Mesenteric fat pad (tissue), 1 donor: ENCODE results near the gene HARBI1. TPM values are rescaled to one million over a fixed set of nuclear protein-coding genes. Genes with fewer than 3 reads are reported as not detected.

Source experiments
- DNase-seq: peaks from one replicate; pipeline ENCODE4 v3.0.0-alpha.2; 2020; ENCODE audit warnings: low spot score
- long read RNA-seq: library from polyadenylated mRNA; unstranded; transcript quantifications from one replicate; pipeline ENCODE4 v2.0.0, GENCODE V29; 2020
- total RNA-seq: library from RNA; stranded (reverse); fragmentation: NEBNext Ultra II Directional; extraction: Animal tissue kit (Norgen Biotek cat#: 25700); gene quantifications from one replicate; pipeline ENCODE4 v1.2.1, GENCODE V29; 2021
- donor health status: DM: yes; HTN: yes; CAD: no.

Gene HARBI1, protein sequence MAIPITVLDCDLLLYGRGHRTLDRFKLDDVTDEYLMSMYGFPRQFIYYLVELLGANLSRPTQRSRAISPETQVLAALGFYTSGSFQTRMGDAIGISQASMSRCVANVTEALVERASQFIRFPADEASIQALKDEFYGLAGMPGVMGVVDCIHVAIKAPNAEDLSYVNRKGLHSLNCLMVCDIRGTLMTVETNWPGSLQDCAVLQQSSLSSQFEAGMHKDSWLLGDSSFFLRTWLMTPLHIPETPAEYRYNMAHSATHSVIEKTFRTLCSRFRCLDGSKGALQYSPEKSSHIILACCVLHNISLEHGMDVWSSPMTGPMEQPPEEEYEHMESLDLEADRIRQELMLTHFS
- 4.9 TPM for total RNA-seq
- long read RNA-seq, transcript HARBI1-201 (3 exons, 1,967 nt): major isoform, 10 of 13 reads
- long read RNA-seq, partial matches to known transcripts: 1 of 13 reads
- long read RNA-seq, other reads (novel, unspliced or antisense): 2 of 13 reads

DNA sequence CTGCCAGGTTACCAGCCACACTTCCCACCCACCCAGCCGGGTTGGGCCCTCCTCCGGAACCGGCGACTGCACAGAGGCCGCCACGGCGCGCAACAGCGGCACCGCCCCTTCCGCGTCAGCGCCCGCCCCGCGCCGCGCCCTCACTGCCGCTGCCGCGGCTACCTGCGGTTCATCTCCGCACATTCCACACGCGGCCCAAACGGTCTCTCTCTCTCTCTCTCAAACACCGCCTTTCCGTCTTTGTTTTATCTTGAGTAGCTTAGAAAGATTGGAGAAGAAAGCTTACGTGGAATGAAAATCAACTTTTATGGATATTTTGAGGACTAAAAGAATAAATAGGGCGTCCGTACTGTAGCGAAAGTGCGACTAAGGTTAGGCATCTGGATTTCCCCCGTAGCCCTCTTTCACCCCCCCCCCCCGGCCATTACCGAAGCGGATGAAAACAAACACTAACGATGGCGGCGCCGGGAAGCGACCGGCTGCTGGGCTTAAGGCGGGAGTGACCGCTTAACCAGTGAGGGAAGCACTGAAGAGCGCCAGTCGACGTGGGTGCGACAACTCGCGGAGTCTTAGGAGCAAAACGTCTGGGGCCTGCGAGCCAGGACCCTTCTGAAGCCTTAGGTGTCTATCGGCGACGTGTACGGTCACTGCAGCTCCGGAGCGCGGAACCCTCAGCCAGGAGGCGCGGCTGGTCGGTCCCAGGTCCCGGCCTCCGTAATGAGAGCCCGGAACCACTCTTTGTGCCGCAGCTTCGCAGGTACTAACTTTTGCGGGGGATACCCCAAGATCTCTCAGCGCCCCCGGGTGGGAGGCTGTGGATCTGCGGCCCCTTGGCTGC, at the start of gene HARBI1, which contains the start of gene ATG13:
HARBI1 (minus strand) TSS at position 94 of the 838 bp plus-strand sequence. CDS start 990 bp downstream, outside the sequence.
ATG13 (plus strand) TSS at position 420 of the 838 bp plus-strand sequence. CDS start 26,739 bp downstream, outside the sequence.
- peak; percentile 96 for DNase-seq

DNA sequence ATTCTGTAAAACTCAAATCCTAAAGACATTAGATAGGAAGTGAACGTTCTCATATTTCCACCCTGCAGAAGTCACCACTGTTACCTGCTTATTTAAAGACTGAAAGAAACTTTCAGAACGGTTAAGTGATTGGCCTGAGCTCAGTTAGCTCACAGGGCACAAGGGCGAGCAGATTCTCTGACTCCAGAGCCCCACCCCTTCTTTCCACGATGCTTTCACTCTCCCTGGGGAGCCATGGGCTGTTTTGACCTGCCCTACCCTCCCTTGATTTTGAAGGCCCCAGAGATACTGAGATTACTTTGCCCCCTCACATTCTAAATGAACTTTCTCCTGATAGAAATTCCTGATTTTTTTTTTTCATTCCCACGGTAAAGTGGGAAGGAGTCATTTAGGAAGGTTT, 49.5 kb upstream of the HARBI1 start:
- DNase-seq: peak; percentile 55

DNA sequence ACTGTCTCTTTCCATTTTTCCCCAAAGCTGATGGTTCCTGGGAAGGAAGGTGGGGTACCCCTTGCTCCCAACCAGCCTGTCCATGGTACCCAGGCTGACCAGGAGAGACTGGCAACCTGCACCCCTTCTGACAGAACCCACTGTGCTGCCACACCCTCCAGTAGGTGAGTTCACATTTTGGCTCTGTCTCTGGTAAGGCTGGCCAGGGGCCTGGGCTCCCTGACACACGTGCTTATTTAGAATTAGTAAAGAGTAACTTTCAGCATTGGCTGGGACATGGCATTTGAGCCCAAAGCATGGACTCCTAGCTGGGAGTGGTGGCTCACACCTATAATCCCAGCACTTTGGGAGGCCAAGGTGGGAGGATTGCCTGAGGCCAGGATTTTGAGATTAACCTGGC, 48.3 kb upstream of the HARBI1 start:
- peak; percentile 57 for DNase-seq

DNA sequence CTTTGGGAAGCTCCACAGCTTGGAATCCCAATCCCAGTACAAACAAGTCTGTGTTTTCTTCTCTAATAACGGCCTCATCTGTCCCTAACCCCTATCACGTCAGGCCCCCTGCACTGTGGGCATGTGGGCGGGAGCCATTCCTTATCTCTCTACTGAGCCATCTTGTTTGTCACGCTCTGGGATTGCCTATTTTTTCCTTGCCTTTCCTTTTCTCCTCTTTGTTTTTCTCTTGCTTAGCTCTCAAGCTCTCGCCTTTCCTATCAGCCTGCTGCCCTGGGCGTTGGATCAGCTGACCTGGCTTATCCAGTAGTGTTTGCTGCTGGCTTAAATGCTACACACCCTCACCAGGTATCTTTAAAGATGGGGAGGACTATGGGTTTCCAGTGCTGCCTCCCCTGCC, 47.6 kb upstream of the HARBI1 start:
- DNase-seq: no peak

DNA sequence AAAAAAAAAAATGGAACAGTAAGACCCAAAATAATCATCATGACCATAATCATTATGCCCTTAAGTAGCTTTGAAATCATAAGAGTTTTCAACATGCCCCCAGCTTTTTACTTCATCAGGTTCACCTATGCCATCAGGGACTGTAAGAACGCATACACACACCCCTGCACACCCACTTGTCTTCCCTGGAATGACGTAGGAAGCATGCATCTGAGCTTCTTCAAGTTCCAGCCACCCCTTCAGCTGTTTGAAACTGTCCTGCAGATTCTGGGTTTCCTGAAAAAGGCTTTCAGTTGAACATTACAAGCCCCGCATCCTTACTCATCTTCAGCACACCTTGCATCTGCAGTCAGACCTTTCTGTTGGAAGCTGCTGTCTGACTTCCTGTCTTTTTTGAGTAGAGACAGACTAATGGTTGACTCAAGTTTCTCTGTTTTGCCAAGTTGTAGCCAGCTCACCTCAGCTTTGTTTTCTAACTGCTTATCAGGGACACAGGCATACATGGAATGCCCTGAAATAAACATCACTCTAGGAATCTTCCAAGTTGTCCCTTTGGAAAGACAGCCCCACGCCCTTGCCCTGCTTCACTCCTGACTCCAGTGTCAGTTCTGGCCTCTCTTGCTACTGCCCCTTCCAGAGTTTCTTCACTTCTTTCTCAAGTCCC, 46.4 kb upstream of the HARBI1 start:
- no peak for DNase-seq

DNA sequence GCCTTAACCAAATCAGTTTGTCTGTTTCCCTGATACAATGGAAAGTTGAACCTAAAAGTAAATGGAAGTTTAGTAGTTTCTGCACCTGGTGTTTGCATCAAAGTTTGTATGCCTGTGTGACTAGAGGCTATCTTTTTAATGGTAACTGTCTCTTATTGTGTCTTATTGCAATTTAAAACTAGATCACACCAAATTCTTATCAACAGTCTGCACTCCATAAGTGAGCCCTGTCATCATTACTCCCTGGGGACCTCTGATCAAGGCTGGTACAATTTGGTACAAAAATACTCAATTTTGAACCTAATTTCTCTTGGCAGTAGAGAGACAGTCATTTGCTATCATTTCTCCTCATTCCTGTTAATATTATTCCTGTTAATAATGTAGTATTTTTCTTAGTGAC, 45.3 kb upstream of the HARBI1 start:
- DNase-seq: no peak

DNA sequence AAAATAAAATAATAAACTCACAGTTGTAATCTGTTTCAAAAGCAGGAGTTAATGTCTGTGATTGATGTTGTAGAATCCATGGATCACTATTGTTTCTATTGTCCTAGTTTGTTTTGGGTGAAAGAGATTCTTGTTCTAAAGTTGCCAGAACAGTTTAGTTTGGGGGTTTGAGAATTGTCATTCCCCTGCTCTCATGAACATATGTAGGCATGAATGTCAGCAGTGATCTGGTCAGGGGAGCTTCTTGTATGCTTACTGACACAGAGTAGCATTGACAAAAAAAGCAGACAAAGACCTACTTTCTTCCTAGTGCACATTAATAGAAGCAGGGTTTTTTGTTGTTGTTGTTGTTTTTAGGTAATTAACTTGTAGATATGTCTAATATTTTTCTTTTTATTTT, 44.8 kb upstream of the HARBI1 start:
- DNase-seq: no peak

DNA sequence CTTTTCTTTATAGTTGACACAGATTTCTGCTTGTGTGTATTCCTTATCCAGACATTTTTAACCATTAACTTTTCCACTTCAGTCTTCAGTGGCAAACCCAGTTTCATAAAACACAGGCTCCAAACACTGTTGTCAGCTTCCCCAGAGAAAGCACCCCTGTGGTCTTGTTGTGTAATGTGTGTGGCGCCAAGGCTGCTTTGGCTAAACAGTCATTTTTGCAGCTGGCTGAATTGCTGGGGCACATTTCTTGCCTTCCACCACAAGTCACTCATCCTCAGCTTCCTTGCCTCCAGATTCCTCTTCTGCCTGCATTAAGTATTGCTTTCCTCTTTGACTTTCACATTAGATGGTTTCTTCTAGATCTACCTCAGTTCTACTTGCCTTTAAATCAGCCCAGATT, 42.9 kb upstream of the HARBI1 start:
- no peak for DNase-seq

DNA sequence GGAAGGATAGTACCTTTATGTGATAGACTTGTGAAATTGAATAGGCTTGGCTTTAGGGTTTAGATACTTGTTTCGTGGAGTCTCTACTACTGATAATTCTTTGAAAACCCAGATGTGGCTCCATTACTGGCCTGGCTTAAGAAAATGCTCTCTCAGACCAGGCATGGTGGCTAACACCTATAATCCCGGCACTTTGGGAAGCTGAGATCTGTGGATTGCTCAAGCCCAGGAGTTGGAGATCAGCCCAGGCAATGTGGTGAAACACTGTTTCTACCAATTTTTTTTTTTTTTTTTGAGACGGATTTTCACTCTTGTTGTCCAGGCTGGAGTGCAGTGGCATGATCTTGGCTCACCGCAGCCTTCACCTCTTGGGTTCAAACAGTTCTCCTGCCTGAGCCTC, 41.2 kb upstream of the HARBI1 start:
- DNase-seq: no peak

DNA sequence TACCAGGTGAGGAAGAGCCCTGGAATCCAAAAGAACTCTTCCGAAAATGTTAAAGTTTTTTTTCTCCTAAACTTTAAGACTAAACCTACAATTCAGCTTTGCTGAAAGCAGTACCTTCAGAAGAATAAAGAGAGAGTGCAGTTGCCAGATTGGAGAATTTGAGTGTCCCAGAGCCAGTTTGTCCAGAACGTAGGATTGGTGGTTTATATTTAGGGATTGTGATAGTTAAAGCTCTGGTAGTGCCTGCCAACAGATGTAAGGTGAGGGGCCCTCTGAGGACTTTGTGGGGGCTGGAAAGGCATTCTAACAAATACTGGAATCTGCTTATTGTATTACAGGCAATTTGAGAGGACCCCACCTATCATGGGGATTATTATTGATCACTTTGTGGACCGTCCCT, 40.2 kb upstream of the HARBI1 start:
- DNase-seq: no peak

DNA sequence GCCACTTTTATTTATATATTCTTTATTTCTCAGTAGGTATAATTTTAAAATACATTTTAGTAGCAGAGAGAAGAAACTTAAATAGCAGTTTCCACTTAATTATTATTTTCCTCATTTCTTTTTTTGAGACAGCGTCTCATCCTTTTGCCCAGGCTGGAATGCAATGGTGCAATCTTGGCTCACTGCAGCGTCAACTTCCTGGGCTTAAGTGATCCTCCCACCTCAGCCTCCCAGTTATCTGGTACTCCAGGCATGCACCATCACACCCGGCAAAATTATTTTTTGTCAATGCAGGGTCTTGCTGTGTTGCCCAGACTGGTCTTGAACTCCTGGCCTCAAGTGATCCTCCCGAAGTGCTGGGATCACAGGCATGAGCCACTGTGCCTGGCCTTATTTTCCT, 38.6 kb upstream of the HARBI1 start:
- DNase-seq: no peak

DNA sequence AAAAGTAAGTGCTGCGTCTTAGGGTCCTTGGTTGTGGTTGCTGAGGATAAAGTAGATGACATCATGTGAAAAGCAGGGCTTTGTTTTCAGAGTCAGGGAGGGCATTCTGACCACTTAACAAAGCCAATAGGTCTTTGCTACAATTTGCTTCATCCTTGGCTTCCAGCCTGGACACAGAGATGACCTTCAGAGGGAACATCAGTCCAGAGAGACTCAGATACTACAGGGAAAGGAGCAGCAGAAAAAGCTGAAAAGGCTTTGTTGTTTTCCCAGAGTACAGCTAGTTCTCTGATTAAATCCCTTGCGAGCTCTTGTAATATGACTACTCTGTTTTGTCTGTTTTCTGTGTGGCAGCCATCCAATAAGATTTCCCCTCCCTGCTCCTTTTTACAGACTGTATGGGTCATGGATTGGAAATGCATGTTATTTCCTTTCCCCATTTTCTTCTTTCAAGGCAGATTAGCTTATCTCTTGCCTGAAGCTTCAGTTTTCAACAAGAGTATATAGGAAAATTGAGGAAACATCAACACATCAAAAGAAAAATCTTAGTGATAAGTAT, 32.2 kb upstream of the HARBI1 start:
- no peak for DNase-seq

DNA sequence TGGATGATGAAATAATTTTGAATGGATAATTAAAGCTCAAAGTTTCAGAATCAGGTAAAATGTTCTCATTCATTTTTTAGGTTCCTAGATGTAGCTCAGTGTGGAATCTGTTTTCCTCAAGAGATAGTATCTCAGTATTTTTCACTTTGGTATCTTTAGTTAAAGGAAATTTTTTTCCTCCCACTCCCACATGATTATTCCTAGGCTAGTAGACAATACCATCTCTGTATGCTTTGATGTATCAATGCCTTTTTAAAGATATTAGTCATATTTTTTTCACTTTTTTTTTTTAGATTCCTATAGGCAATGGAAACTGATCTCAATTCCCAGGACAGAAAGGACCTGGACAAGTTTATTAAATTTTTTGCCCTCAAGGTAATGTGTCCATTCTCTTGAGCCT, 27.0 kb upstream of the HARBI1 start:
- no peak for DNase-seq

DNA sequence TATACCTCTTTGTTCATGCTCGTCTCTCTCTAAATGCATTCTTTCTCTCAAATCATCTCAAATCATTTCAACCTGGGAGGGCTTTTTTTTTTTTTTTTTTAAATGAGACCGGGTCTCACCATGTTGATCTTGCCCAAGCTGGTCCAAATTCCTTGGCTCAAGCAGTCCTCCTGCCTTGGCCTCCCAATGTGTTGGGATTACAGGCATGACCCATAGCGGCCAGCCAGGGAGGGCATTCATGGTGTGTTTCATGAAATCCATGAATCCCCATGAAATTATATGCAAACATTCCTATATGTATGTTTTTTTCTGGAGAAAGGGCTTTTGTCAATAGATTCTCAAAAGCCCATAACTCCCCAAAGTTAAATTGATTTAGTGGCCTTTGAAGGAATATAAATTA, 26.5 kb upstream of the HARBI1 start:
- DNase-seq: no peak

DNA sequence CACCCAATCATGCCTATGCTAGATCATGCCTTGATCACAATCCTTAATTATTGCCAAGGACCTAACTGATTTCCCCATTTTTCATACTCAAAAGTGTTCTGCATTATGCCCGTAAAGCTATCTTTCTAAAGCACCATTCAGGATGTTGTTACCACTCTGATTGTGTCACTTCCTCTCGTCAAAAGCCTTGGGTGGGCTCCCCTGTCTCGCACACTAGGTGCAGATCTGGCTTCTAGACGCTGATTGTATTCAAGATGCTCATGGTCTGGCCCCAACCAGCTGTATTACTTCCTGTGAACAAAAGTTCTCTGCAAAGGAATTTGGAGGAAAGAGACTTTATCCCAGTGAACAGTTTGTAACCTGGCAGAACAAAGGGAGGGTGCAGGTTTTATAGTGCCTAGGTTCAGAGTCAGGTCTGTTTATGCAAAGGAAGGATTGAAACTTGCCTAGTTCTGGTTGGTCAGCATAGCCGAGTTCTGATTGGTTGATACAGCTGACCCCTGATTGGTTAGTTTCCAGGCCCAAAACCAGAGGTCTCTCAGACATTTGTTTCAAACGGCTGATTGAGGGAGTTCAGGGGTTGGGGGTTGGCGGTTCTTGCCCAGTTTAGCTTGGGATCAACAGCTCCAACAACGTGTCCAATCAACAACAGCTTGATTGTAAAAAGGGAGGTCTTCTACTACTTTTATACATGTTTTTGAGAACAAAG, 25.8 kb upstream of the HARBI1 start:
- no peak for DNase-seq

DNA sequence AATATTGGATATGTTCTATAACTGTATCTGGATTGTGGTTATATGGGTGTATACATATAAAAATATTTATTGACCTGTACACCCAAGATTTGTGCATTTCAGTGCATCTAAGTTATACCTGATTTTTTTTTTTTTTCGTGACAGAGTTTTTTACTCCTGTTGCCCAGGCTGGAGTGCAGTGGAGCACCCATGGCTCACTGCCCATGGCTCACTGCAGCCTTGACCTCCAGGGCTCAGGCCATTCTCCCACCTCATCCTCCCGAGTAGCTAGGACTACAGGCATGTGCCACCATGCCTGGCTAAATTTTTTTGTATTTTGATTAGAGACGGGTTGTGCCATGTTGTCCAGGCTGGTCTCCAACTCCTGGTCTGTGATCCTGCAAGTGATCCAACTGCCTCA, 24.6 kb upstream of the HARBI1 start:
- DNase-seq: no peak

DNA sequence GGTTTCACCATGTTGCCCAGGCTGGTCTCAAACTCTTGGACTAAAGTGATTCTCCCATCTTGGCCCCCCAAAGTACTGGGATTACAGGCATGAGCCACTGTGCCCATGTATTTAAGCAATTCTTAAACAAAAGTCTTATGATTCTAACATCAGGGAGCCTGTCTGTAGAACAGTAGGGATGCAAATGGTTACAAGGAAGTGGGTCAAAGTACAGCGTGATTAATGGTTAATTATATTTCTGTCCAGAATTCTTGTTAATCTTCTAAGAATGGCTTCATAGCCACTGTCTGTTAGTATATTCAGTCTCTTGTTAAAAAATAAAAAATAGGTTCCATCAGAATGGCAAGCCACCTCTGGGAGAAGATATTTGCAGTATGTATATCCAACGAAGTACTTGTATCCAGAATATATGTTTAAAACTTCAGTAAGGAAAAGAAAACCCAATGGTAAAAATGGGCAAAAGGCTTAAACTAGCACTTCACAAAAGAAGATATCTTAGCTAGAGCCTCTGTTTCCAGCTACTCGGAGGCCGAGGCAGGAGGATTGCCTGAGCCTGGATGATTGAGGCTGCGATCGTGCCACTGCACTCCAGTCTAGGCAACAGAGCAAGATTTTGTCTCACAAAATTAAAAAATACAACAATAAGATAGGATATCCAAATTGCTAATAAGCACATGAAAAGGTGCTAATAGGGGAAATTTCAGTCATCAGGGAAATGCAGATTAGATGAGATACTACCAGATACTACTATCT, 23.2 kb upstream of the HARBI1 start:
- no peak for DNase-seq

DNA sequence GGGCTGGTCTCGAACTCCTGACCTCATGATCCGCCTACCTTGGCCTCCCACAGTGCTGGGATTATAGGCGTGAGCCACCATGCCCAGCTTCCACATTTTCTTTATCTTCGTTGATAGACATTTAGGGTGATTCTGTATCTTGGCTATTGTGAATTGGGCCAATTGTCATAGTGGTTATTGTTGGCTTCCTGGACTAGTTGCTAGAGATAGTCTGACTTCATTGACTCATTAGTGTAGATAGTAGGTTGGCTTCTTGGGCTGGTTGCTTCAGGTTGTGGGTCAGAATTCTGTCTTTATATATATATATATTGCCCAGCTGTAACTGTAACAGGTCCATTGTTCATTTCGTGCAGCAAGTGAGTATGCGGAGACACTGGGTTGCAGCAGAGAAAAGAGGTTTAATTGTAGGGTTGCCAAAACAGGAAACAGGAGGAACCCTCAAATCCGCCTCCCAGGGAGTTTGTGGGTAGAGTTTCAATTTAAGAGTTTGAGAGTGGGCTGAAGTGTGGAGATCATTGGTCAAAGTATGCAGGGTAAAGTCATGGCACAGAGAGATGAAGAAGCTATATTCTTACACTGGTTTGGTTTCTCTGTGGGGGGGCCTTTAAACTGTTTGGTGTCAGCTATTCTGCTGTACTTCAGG, 22.3 kb upstream of the HARBI1 start:
- DNase-seq: no peak

DNA sequence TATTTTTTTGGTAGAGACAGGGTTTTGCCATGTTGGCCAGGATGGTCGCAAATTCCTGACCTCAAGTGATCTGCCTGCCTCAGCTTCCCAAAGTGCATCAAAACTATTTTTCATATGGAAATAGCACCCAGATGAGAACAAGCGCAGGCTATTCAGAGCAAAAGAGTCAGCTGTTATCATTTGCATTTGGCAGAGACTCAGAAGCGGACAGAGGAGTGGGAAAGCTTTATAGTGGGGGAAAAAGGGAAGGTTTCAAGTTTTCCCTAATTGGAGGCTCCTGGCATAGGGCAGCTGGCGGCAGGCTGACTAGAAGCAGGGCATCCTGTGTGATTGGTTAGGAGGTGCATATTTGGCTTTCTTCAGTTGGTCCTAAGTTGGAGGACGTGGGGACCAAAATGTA, 20.5 kb upstream of the HARBI1 start:
- DNase-seq: no peak
